Measurements from ENCODE around the gene XPNPEP2. TPM values are rescaled to one million over a fixed set of nuclear protein-coding genes. Genes with fewer than 3 reads are reported as not detected.

XPNPEP2 gene, protein sequence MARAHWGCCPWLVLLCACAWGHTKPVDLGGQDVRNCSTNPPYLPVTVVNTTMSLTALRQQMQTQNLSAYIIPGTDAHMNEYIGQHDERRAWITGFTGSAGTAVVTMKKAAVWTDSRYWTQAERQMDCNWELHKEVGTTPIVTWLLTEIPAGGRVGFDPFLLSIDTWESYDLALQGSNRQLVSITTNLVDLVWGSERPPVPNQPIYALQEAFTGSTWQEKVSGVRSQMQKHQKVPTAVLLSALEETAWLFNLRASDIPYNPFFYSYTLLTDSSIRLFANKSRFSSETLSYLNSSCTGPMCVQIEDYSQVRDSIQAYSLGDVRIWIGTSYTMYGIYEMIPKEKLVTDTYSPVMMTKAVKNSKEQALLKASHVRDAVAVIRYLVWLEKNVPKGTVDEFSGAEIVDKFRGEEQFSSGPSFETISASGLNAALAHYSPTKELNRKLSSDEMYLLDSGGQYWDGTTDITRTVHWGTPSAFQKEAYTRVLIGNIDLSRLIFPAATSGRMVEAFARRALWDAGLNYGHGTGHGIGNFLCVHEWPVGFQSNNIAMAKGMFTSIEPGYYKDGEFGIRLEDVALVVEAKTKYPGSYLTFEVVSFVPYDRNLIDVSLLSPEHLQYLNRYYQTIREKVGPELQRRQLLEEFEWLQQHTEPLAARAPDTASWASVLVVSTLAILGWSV
- total RNA-seq (under 1 TPM; 0.25 to 0.83 TPM), total RNA-seq (0.58 to 1.1 reads per million in 2 donors)

DNA sequence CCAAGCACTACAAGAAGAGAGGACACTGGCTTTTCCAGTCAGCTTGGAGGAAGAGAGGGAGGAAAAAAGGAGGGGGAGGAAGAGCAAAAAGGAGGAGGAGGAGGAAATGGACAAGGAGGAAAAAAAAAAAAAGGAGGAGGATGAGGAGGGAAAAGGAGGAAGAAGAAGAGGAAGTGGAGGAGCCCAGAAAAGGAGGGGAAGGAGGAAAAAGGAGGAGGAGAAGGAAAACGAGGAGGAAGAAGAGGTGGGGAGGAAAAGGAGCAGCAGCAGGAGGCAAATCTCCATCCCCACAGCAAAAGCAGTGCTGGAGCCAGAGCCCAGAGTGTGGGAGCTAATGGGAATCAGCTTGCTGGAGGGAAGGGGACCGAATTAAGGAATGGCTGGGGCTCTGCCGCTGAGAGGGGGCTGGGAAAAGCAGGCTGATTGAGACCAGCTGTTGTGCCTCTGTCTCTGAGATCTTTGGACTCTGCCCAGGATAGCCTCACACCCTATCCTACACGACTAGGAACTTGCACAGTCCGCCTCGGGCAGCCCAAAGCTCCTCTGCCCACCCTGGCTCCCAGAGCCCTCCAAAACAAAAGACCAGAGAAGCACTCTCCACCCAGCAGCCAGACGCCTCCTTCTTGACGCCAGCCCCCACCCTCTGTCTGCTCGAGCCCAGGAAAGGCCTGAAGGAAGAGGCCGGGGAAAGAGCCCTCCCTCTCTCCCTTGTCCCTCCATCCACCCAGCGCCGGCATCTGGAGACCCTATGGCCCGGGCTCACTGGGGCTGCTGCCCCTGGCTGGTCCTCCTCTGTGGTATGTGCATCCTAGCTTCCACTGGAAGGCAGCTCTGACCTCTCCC lies at the start of gene XPNPEP2:
Gene XPNPEP2, plus strand, starts transcription at position 514 of the 843 bp plus-strand sequence. Its CDS starts 235 bp downstream, at position 749.
- H3K4me3 Mint-ChIP-seq = peak within 1 kb of the TSS; percentile 50
- no peaks in the 10 kb centered on the region for H3K9me3 ChIP-seq (ENCODE audit: control insufficient read depth, low read length, poor library complexity, severe bottlenecking)
- no peaks in the 10 kb centered on the region for H3K36me3 Mint-ChIP-seq (ENCODE audit: low read depth)
- H3K27ac Mint-ChIP-seq = peak within 1 kb of the TSS; percentile 68
- peaks cover 28% of the 10 kb centered on the region for H3K4me1 Mint-ChIP-seq
- H3K27me3 Mint-ChIP-seq = no peaks in the 10 kb centered on the region
- DNase-seq (no peak), ATAC-seq (no peak)

DNA sequence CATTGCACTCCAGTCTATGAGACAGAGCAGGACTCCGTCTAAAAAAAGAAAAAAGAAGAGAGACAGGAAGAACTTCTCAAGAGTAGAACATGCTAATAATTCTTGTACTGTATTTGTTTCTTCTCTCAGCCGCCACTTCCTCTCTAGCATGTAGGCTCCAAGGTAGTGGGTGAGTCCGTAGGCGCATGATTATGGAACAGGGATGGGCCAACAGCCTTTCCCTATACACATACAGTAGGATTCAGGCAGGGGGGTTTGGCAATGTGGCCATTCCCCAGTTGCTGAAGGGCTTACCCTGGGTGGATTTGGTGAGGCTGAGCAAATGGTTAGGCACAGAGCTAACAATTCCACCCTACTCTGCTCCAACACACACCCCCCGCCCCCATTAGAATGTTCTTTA lies 49.0 kb upstream of the XPNPEP2 start:
- Mint-ChIP-seq H3K4me3 (no peak overlapping the region), H3K27me3 (no peaks in the 10 kb centered on the region)
- no peaks in the 10 kb centered on the region for H3K9me3 ChIP-seq (ENCODE audit: control insufficient read depth, low read length, poor library complexity, severe bottlenecking)

DNA sequence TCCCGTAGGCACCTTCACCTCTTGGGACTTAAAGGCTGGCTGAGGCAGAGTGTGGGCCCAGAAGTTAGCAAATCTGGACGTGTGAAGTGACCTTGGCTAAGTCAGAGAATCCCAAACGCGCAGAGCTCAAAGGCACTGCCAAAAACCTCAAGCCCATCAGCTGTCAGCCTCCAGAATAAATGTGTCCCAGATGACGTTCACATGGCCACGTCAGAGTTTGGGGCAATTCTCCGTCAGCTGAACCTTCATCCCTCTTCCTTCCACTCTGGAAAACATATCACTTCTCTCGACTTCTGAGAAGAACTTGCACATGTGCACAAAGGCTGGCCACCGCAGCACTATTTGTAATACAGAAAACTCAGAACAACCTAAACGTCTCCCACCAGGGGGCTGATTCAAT lies 48.3 kb upstream of the XPNPEP2 start:
- Mint-ChIP-seq H3K27me3 (no peaks in the 10 kb centered on the region), H3K4me3 (no peak overlapping the region), H3K27ac (no peak overlapping the region), H3K36me3 (ENCODE audit: low read depth) (no peaks in the 10 kb centered on the region), H3K4me1 (no peaks in the 10 kb centered on the region)
- ATAC-seq (no peak), DNase-seq (no peak)
- H3K9me3 ChIP-seq (ENCODE audit: control insufficient read depth, low read length, poor library complexity, severe bottlenecking) = no peaks in the 10 kb centered on the region

More for the DNA sequence above, 49.0 kb upstream of the XPNPEP2 start:
- Mint-ChIP-seq H3K4me1 (no peaks in the 10 kb centered on the region), H3K27ac (no peak overlapping the region), H3K36me3 (ENCODE audit: low read depth) (no peaks in the 10 kb centered on the region)
- DNase-seq = no peak
- ATAC-seq = no peak

DNA sequence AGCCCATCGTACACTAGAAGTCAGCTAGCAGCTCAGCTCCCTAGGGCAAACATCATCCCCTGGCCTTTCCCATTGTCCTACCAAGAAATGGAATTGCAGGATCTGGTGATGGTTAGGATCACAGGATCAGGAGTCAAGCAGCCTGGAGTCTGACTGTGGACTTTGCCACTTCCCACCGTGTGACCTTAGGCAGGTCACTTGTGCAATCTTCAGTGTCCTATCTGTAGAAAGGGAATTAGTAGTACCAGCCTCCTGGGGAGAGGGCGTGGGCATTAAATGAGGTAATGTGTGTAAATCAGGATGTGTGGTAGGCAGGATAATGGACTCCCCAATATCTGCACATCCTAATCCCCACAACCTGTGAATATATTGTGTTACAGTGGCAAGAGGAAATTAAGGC lies 45.4 kb upstream of the XPNPEP2 start:
- no peaks in the 10 kb centered on the region for H3K36me3 Mint-ChIP-seq (ENCODE audit: low read depth)
- DNase-seq (no peak), ATAC-seq (no peak)
- no peak overlapping the region for H3K27ac Mint-ChIP-seq
- H3K9me3 ChIP-seq (ENCODE audit: control insufficient read depth, low read length, poor library complexity, severe bottlenecking) = no peaks in the 10 kb centered on the region
- H3K27me3 Mint-ChIP-seq = no peaks in the 10 kb centered on the region
- H3K4me3 Mint-ChIP-seq = no peak overlapping the region
- H3K4me1 Mint-ChIP-seq = no peaks in the 10 kb centered on the region

DNA sequence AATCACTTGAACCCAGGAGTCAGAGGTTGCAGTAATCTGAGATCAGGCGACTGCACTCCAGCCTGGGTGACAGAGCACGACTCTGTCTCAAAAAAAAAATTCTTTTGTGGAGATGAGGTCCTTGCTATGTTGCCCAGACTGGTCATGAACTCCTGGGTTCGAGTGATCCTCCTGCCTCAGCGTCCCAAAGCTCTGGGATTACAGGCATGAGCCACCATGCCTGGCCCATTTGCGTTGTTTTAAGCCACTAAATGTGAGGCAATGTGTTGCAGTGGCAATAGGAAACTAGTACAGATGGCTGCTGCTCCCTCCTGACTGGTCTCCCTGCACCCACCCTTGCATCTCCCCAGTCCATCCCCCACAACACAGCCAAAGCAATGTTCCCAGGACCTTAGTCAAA lies 44.0 kb upstream of the XPNPEP2 start:
- Mint-ChIP-seq H3K4me3 (no peak overlapping the region), H3K4me1 (no peaks in the 10 kb centered on the region), H3K27ac (no peak overlapping the region), H3K36me3 (ENCODE audit: low read depth) (no peaks in the 10 kb centered on the region), H3K27me3 (no peaks in the 10 kb centered on the region)
- no peaks in the 10 kb centered on the region for H3K9me3 ChIP-seq (ENCODE audit: control insufficient read depth, low read length, poor library complexity, severe bottlenecking)
- ATAC-seq (no peak), DNase-seq (no peak)

DNA sequence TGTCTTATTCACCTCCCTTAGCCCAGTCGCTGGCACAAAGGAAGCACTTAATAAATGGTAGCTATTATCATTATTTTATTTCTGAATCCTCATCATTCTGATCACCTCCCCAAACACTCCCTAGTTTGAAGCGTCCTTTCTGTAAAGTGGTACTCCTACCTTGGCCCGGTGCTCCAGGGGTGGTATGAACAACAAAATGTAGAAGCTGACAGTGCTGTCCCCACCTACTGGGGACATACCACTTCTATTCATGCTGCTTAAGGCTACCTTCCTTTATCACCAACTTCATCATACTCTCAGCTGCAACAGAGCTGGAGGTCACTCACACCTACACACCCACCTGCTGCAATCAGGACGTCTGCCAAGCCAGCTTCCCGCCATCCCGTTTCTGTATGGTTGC lies 43.2 kb upstream of the XPNPEP2 start:
- no peaks in the 10 kb centered on the region for H3K27me3 Mint-ChIP-seq
- H3K36me3 Mint-ChIP-seq (ENCODE audit: low read depth) = no peaks in the 10 kb centered on the region
- no peak overlapping the region for H3K27ac Mint-ChIP-seq
- no peaks in the 10 kb centered on the region for H3K4me1 Mint-ChIP-seq
- H3K9me3 ChIP-seq (ENCODE audit: control insufficient read depth, low read length, poor library complexity, severe bottlenecking) = no peaks in the 10 kb centered on the region
- DNase-seq = no peak
- ATAC-seq = no peak
- no peak overlapping the region for H3K4me3 Mint-ChIP-seq

DNA sequence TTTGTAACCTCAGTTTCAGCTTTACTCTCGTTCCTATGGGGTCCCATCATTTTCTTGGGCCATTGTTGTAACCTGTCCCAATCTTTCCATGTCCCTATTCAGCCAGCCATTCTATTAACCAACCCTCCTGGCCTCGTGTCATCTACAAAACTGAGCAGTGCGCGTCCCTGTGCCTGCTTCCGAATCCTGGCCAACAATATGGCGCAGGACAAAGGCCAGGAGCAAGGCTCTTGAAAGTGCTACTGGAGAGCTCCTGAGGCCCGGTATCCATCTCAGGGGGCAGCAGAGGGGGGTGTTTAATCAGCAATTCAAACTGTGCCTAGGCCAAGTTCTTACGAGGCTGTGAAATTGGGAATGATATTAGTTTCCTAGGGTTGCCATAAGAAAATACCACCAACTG lies 42.8 kb upstream of the XPNPEP2 start:
- Mint-ChIP-seq H3K36me3 (ENCODE audit: low read depth) (no peaks in the 10 kb centered on the region), H3K27me3 (no peaks in the 10 kb centered on the region), H3K27ac (no peak overlapping the region), H3K4me3 (no peak overlapping the region), H3K4me1 (no peaks in the 10 kb centered on the region)
- no peak for DNase-seq
- no peak for ATAC-seq
- no peaks in the 10 kb centered on the region for H3K9me3 ChIP-seq (ENCODE audit: control insufficient read depth, low read length, poor library complexity, severe bottlenecking)

DNA sequence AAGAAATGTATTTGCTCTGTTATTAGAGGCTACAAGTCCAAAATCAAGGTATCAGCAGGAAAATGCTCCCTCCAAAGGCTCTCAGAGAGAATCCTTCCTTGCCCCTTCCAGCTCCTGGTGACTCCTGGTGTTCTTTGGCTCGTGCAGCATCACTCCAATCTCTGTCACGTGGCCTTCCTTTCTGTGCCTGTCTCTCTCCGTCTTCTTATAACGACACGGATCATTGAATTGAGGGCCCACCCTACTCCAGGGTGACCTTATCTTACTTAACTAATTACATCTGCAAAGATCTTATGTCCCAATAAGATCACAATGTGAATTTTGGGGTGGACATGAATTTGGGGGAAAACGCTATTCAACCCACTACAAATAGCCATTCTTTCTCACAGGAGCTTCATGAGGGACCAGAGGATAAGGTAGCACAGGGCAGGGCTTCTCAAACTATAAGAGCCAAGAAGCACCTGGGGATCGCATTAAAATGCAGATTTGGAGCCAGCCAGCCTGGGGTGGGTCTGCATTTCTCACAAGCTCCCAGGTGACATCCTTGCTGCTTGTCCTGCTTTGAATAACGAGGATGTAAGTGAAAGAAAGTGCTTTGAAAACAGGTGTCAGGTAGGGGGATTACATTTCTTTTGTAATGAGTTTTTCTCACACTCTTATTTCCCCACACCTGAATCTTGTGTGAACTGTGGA lies 42.2 kb upstream of the XPNPEP2 start:
- Mint-ChIP-seq H3K36me3 (ENCODE audit: low read depth) (no peaks in the 10 kb centered on the region), H3K4me3 (no peak overlapping the region), H3K27me3 (no peaks in the 10 kb centered on the region), H3K27ac (no peak overlapping the region), H3K4me1 (no peaks in the 10 kb centered on the region)
- ATAC-seq (no peak), DNase-seq (no peak)
- H3K9me3 ChIP-seq (ENCODE audit: control insufficient read depth, low read length, poor library complexity, severe bottlenecking) = no peaks in the 10 kb centered on the region

DNA sequence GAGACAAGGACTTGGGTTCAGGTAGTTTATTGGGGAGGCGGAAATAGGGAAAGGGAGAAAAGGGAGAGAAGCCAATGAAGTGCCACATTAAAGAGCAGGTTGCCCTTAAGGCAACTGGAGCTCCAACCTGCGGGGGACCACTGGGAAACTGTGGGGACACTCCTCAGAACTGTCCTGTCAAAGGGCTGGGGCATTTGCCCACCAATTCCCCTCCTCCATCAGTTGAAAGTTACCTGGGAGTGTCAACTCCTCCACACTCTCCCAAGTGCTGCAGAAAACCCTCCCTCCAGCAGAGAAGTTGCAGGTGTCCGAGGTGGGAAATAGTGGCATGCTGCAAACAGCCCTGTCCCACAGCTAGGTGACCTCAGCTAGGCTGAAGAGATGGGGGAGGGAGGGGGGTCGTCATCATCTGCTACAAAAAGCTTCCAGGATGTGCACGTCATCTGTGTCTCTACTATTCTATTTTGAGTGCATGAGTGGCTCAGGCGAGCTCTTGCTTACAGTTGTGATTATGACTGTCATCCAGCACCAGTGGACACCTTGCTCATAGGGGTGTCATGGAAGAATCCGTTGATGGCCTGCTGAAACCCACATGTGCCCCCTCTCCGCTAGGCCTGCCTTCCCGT lies 41.5 kb upstream of the XPNPEP2 start:
- Mint-ChIP-seq H3K4me3 (no peak overlapping the region), H3K36me3 (ENCODE audit: low read depth) (no peaks in the 10 kb centered on the region), H3K27me3 (no peaks in the 10 kb centered on the region), H3K27ac (no peak overlapping the region), H3K4me1 (no peaks in the 10 kb centered on the region)
- no peaks in the 10 kb centered on the region for H3K9me3 ChIP-seq (ENCODE audit: control insufficient read depth, low read length, poor library complexity, severe bottlenecking)
- no peak for DNase-seq
- ATAC-seq = no peak

DNA sequence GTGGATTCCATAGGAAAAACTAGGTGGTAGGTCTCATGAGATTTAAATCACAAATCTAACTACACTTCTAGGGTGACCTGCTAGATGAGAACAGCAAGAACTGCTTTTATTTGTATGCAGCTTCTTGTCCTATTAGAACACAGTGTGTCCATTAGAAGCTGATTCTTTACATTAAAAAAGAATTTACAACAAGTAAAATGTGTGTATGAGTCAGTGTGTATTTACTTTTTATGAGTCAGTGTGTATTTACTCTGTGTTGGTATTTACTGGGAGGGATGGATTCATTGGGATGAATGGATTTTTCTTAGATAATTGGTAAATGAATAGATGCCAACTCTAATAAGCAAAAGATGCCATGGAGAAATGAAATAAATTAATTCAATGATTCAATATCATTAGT lies 40.6 kb upstream of the XPNPEP2 start:
- H3K27me3 Mint-ChIP-seq = no peaks in the 10 kb centered on the region
- H3K4me3 Mint-ChIP-seq = no peak overlapping the region
- ATAC-seq (no peak), DNase-seq (no peak)
- no peaks in the 10 kb centered on the region for H3K36me3 Mint-ChIP-seq (ENCODE audit: low read depth)
- no peaks in the 10 kb centered on the region for H3K9me3 ChIP-seq (ENCODE audit: control insufficient read depth, low read length, poor library complexity, severe bottlenecking)
- no peaks in the 10 kb centered on the region for H3K4me1 Mint-ChIP-seq
- no peak overlapping the region for H3K27ac Mint-ChIP-seq

DNA sequence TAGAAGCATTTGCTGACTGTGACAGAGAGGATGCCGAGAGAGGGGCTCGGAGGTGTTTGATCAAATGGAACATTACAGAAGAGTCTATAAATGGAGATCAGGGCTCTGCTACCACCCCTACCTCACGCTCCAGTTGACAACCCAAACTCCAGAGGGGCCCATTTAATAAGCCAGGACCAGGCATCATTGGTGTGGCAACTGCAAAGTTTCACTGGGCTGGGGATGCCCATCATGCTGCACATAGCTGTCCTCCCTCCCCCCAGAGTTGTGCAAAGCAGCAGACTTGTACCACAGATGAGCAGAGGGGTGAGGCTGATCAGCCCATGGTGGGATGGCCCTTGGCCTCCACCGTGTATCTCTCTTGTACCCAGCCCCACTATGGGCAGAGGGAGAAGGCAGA lies 38.2 kb upstream of the XPNPEP2 start:
- Mint-ChIP-seq H3K4me1 (no peaks in the 10 kb centered on the region), H3K4me3 (no peak overlapping the region), H3K27me3 (no peaks in the 10 kb centered on the region), H3K36me3 (ENCODE audit: low read depth) (no peaks in the 10 kb centered on the region), H3K27ac (no peak overlapping the region)
- H3K9me3 ChIP-seq (ENCODE audit: control insufficient read depth, low read length, poor library complexity, severe bottlenecking) = no peaks in the 10 kb centered on the region
- DNase-seq (no peak), ATAC-seq (no peak)

DNA sequence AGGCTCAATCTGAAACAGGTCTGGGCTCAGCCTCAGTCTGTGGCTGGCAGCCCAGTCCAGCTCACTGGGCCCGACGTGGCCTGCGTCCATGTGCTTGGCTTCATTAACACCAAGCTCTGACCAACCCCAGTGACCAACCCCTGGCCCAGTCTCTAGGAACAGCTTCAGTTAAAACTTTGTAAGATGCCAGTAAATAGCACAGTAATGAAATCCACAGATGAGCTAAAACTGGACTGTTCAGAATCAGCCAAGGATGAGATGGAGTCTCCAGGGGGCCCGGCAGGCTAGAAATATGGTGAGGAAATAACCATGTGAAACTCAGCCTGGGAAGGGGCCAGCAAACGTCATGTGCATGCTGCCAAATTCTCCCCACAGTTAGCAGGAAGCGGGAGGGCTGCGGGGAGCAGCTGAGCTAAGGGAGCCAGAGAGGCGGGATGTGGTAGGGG lies 37.1 kb upstream of the XPNPEP2 start:
- no peak overlapping the region for H3K4me3 Mint-ChIP-seq
- no peaks in the 10 kb centered on the region for H3K27me3 Mint-ChIP-seq
- H3K4me1 Mint-ChIP-seq = no peaks in the 10 kb centered on the region
- no peak for DNase-seq
- no peak for ATAC-seq
- H3K27ac Mint-ChIP-seq = no peak overlapping the region
- no peaks in the 10 kb centered on the region for H3K36me3 Mint-ChIP-seq (ENCODE audit: low read depth)
- no peaks in the 10 kb centered on the region for H3K9me3 ChIP-seq (ENCODE audit: control insufficient read depth, low read length, poor library complexity, severe bottlenecking)

Data from T-helper 17 cell (primary cell).